ENCODE data around the gene HGF.
"Not testable (repeated sequence)": the region's sequence is repeated elsewhere in the genome, so short reads cannot be mapped to it uniquely, and the experiment has no call there.

GRCh38 chr7:81722250-81722649 lies 47.6 kb downstream of the HGF start:
- TF ChIP-seq CTCF, POLR2A (IDR thresholded peaks at IDR 0.05): not testable (repeated sequence)

All from sigmoid colon (tissue), 3 donors.